Endodermal cell (in vitro differentiated cells): ENCODE results near the gene MCTP1. TPM values are rescaled to one million over a fixed set of nuclear protein-coding genes. Genes with fewer than 3 reads are reported as not detected.

ENCODE experiments used
- DNase-seq: peaks from one replicate; pipeline ENCODE4 v3.0.0-alpha.2; 2017
- H3K27ac ChIP-seq: 2 replicates; pipeline ENCODE4 v1.5.1; 2013; ENCODE audit warnings: mild to moderate bottlenecking, low read depth, low read length, moderate library complexity
- H3K27me3 ChIP-seq: 2 replicates; pipeline ENCODE4 v1.6.1; 2013; ENCODE audit warnings: mild to moderate bottlenecking, low read length, moderate library complexity; ENCODE audit not compliant: insufficient read depth, control insufficient read depth, poor library complexity, severe bottlenecking
- H3K36me3 ChIP-seq: 2 replicates; pipeline ENCODE4 v1.7.0; 2013; ENCODE audit warnings: mild to moderate bottlenecking, low read length, moderate library complexity; ENCODE audit not compliant: control insufficient read depth, insufficient read depth
- H3K4me1 ChIP-seq: one replicate; pipeline ENCODE4 v1.7.0; 2013; ENCODE audit warnings: low read length; ENCODE audit not compliant: control insufficient read depth, insufficient read depth
- H3K4me3 ChIP-seq: 2 replicates; pipeline ENCODE4 v1.5.1; 2013; ENCODE audit warnings: mild to moderate bottlenecking, low read length, moderate library complexity
- H3K9ac ChIP-seq: 2 replicates; pipeline ENCODE4 v1.6.1; 2013; ENCODE audit warnings: mild to moderate bottlenecking, low read length, moderate library complexity; ENCODE audit not compliant: poor library complexity, severe bottlenecking; ENCODE audit errors: extremely low read depth
- H3K9me3 ChIP-seq: 2 replicates; pipeline ENCODE4 v1.6.1; 2013; ENCODE audit warnings: mild to moderate bottlenecking, low read length, moderate library complexity; ENCODE audit not compliant: control insufficient read depth
- H3K27ac Mint-ChIP-seq: 2 replicates; pipeline ENCODE4 v1.8.0; 2020; ENCODE audit warnings: mixed read lengths
- H3K27me3 Mint-ChIP-seq: 2 replicates; pipeline ENCODE4 v1.8.0; 2021; ENCODE audit warnings: mild to moderate bottlenecking, mixed read lengths; ENCODE audit not compliant: insufficient read depth
- H3K36me3 Mint-ChIP-seq: 2 replicates; pipeline ENCODE4 v1.8.0; 2020; ENCODE audit warnings: low read depth, mixed read lengths
- H3K4me1 Mint-ChIP-seq: 2 replicates; pipeline ENCODE4 v1.8.0; 2020; ENCODE audit warnings: mixed read lengths
- H3K4me3 Mint-ChIP-seq: 2 replicates; pipeline ENCODE4 v1.8.0; 2020; ENCODE audit warnings: mild to moderate bottlenecking, moderate library complexity, mixed read lengths
- H3K9me3 Mint-ChIP-seq: 2 replicates; pipeline ENCODE4 v1.8.0; 2020; ENCODE audit warnings: mild to moderate bottlenecking, mixed read lengths
- CTCF ChIP-seq: fragments of 200-600 bp; sonication (generic); conservative IDR thresholded peaks from 2 replicates; pipeline ENCODE4 v1.5.0; 2021; ENCODE audit warnings: antibody characterized with exemption, mild to moderate bottlenecking
- WGBS, 2 experiments: methylation state at CpG; one replicate each; pipeline versions ENCODE4 v1.1.5 to v1.1.7; 2013; ENCODE audit warnings: missing lambda C conversion rate in 2 of 2, mixed read lengths in 1 of 2; ENCODE audit not compliant: insufficient coverage in 1 of 2, insufficient read length in 1 of 2; 5-methylcytosine and 5-hydroxymethylcytosine counted together
- total RNA-seq, 2 donors: library from RNA; stranded (reverse); fragmentation: NEBNext Ultra II Directional in 1 of 2; extraction: Animal tissue kit (Norgen Biotek cat#: 25700) in 1 of 2; gene quantifications; 2 replicates in 1 of 2; 3 replicates in 1 of 2; pipeline ENCODE4 v1.2.1, GENCODE V29; 2021

MCTP1 gene
- total RNA-seq, 2 donors from 2014 or later = 0.71 to 3.7 TPM

DNA sequence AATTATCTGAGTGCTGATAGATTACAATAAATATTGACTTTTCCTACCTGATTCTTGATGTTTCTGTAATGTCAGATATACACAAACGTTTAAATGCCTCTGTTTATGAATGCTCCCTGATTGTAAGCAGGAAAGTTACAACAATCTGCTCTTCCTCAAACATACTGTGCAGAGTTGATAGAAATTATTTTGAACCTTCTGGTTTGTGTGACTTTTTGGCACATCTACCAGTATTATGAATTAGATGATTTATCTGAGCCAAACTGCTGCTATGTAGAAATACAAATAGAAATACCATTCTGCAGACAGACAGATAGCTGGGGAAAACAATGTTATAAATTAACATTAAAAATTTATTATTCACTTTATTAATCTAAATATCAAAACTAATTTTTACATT lies 553.4 kb downstream of the MCTP1 start:
- H3K27ac Mint-ChIP-seq = no peak overlapping the region
- peaks cover 30% of the 10 kb centered on the region for H3K4me1 Mint-ChIP-seq
- no peak overlapping the region for H3K27ac ChIP-seq
- H3K36me3 ChIP-seq = no peaks in the 10 kb centered on the region
- no peaks in the 10 kb centered on the region for H3K9me3 ChIP-seq
- peaks cover 7% of the 10 kb centered on the region for H3K4me1 ChIP-seq
- no peaks in the 10 kb centered on the region for H3K27me3 ChIP-seq
- H3K4me3 ChIP-seq = no peak overlapping the region
- H3K9ac ChIP-seq = no peak overlapping the region
- WGBS, 2 experiments = 80 to 86% methylated on average over 1 of the region's 1 CpG
- no peak for DNase-seq
- TF ChIP-seq CTCF = no peak
- no peaks in the 10 kb centered on the region for H3K9me3 Mint-ChIP-seq
- no peaks in the 10 kb centered on the region for H3K36me3 Mint-ChIP-seq
- no peak overlapping the region for H3K4me3 Mint-ChIP-seq
- H3K27me3 Mint-ChIP-seq = no peaks in the 10 kb centered on the region

DNA sequence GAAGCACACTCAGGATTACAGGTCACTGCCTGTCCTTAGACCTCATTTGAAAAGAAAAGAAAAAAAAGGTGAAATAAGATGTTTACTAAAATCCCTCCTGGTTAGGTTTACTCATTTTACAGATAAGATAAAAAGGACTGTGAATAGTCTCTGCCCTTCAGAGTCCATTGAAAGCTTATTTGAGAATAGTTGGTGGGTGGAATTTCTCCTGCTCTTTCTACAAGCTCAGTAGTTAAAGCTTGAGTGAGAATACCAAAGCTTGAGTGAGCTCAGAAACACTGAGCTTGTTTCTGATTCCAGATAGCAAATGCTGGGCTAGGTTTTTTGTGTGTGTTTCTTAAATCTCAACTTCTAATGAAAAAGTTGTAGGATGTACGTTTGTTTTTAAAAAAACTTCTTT lies 559.8 kb downstream of the MCTP1 start:
- peak overlapping the region; percentile 6 for H3K27ac ChIP-seq
- Mint-ChIP-seq H3K27ac (peak overlapping the region; percentile 96), H3K27me3 (no peaks in the 10 kb centered on the region), H3K9me3 (no peaks in the 10 kb centered on the region), H3K36me3 (no peaks in the 10 kb centered on the region), H3K4me1 (peaks cover 54% of the 10 kb centered on the region), H3K4me3 (peak overlapping the region; percentile 37)
- H3K9me3 ChIP-seq = no peaks in the 10 kb centered on the region
- TF ChIP-seq CTCF = no peak
- peak overlapping the region; percentile 61 for H3K4me3 ChIP-seq
- H3K27me3 ChIP-seq = no peaks in the 10 kb centered on the region
- no peaks in the 10 kb centered on the region for H3K36me3 ChIP-seq
- no peak for DNase-seq
- whole genome bisulfite sequencing, 2 experiments = 25% methylated on average over 1 of the region's 1 CpG; no CpG with 5 or more reads in 1 of the 2 experiments
- peaks cover 10% of the 10 kb centered on the region for H3K4me1 ChIP-seq
- peak overlapping the region; percentile 19 for H3K9ac ChIP-seq

DNA sequence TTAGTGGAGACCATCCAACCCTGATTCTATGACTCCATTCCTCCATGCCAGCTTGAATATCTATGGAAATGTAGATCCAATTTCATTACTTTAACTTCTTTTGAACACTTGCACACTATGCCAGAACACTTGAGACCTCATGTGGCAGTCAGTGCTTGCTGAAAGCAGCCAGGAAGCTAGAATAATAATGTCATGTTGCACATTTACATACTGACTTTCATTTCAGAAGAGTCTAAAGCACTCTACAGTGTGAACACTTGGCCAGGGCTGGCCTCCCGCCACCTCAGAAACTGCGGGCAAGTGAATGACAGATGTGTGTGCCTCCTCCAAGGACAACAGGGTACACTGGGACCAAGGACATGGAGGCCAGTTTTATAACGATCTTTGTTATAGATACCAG lies 569.1 kb downstream of the MCTP1 start:
- Histone ChIP-seq H3K9ac (no peak overlapping the region), H3K27me3 (no peaks in the 10 kb centered on the region), H3K36me3 (peaks cover 33% of the 10 kb centered on the region), H3K9me3 (no peaks in the 10 kb centered on the region), H3K27ac (no peak overlapping the region), H3K4me1 (no peaks in the 10 kb centered on the region), H3K4me3 (no peak overlapping the region)
- Mint-ChIP-seq H3K27ac (no peak overlapping the region), H3K9me3 (peaks cover 4% of the 10 kb centered on the region), H3K4me1 (no peaks in the 10 kb centered on the region), H3K36me3 (peaks cover 11% of the 10 kb centered on the region), H3K4me3 (no peak overlapping the region), H3K27me3 (no peaks in the 10 kb centered on the region)
- no peak for DNase-seq
- WGBS, 2 experiments = 87 to 94% methylated on average over 2 to 3 of the region's 3 CpGs
- no peak for TF ChIP-seq CTCF
